ENCODE measurements around the gene IL26.

GRCh38 chr12:68235576-68235975 lies 10.0 kb upstream of the IL26 start:
- TF ChIP-seq POLR2A (IDR thresholded peaks at IDR 0.05; ENCODE audit: extremely low read depth, insufficient read length), result no peak
- no peak for TF ChIP-seq CTCF (IDR thresholded peaks at IDR 0.05; ENCODE audit: low read depth, low read length)
- no peak for TF ChIP-seq MAX (IDR thresholded peaks at IDR 0.05; ENCODE audit: low read depth, low read length)
- TF ChIP-seq MYC (IDR thresholded peaks at IDR 0.05; ENCODE audit: low read depth, low read length), result no peak
